ENCODE measurements around the gene ZNF649. TPM values are rescaled to one million over a fixed set of nuclear protein-coding genes. Genes with fewer than 3 reads are reported as not detected.

The ZNF649 gene
- total RNA-seq, 4 donors from 2014 or later, result 9.0 to 19.7 (median 14.3) TPM

DNA sequence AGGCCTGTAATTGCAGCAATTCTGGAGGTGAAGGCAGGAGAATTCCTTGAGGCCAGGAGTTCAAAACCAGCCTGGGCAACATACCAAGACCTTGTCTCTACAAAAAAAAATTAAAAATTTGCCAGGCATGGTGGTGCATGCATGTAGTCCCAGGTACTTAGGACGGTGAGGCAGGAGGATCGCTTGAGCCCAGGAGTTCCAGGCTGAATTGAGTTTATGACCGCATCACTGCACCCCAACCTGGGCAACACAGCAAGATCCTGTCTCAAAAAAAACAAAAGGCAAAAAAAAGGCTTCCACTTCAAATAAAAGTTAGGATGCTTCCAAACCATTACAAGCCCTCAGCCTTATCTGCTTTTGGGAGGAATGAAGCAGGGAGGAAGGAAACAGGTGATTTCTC, 22.3 kb downstream of the ZNF649 start:
- Histone ChIP-seq H3K4me3 (no peak overlapping the region), H3K36me3 (peaks cover 33% of the 10 kb centered on the region), H3K9me3 (peaks cover 2% of the 10 kb centered on the region), H3K4me1 (peaks cover 10% of the 10 kb centered on the region), H3K27me3 (no peaks in the 10 kb centered on the region), H3K27ac (no peak overlapping the region)
- TF ChIP-seq, protein P1, sequence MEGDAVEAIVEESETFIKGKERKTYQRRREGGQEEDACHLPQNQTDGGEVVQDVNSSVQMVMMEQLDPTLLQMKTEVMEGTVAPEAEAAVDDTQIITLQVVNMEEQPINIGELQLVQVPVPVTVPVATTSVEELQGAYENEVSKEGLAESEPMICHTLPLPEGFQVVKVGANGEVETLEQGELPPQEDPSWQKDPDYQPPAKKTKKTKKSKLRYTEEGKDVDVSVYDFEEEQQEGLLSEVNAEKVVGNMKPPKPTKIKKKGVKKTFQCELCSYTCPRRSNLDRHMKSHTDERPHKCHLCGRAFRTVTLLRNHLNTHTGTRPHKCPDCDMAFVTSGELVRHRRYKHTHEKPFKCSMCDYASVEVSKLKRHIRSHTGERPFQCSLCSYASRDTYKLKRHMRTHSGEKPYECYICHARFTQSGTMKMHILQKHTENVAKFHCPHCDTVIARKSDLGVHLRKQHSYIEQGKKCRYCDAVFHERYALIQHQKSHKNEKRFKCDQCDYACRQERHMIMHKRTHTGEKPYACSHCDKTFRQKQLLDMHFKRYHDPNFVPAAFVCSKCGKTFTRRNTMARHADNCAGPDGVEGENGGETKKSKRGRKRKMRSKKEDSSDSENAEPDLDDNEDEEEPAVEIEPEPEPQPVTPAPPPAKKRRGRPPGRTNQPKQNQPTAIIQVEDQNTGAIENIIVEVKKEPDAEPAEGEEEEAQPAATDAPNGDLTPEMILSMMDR (IDR thresholded peaks at IDR 0.05), result no peak
- TF ChIP-seq POLR2A (IDR thresholded peaks at IDR 0.05) (no peak), POLR2AphosphoS5 (IDR thresholded peaks at IDR 0.05) (no peak), EP300 (IDR thresholded peaks at IDR 0.05) (no peak)
- DNase-seq (ENCODE audit: low spot score in 2 of 2), result no peak
- 98% methylated on average over 3 of the region's 3 CpGs for WGBS

GRCh38 chr19:51873097-51873496, 31.7 kb downstream of the ZNF649 start:
- no peak for TF ChIP-seq POLR2A (IDR thresholded peaks at IDR 0.05)
- no peak for TF ChIP-seq EP300 (IDR thresholded peaks at IDR 0.05)
- TF ChIP-seq, protein P1 (IDR thresholded peaks at IDR 0.05), result no peak
- no peak for TF ChIP-seq POLR2AphosphoS5 (IDR thresholded peaks at IDR 0.05)
- H3K9me3 ChIP-seq, result peaks cover 65% of the 10 kb centered on the region
- WGBS, result 98% methylated on average over 4 of the region's 4 CpGs
- peaks cover 60% of the 10 kb centered on the region for H3K36me3 ChIP-seq
- no peaks in the 10 kb centered on the region for H3K27me3 ChIP-seq
- H3K4me1 ChIP-seq, result no peaks in the 10 kb centered on the region
- DNase-seq (ENCODE audit: low spot score in 2 of 2), result no peak
- no peak overlapping the region for H3K4me3 ChIP-seq
- no peak overlapping the region for H3K27ac ChIP-seq

DNA sequence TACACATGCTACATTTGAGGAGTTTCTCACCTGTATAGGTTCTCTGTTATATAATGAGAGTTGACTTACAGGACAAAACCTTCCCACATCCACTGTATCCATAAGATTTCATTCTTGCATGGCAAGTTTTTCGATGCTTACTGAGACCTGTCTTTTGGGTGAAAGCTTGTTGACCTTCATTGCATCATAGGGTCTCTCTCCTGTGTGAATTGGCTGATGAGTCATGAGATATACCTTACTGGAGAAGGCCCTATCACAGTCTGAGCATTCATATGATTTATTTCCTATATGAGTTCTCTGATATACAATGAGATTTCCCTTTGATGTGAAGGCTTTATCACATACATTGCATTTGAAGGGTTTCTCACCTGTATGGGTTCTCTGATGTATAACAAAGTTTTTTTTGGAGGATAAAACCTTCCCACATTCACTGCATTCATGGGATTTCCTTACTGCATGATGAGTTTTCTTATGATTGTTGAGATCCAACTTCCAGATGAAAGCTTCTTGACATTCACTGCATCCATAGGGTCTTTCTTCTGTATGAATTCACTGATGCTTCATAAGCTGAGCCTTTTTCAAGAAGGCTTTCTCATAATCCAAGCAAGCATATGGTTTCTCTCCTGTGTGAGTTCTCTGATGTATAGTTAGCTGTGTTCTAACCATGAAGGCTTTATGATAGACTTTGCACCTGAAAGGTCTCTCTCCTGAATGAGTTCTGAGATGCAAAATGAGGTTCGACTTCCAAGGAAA, 42.8 kb downstream of the ZNF649 start:
- Histone ChIP-seq H3K9me3 (peaks cover 89% of the 10 kb centered on the region), H3K4me1 (no peaks in the 10 kb centered on the region), H3K27ac (no peak overlapping the region), H3K27me3 (no peaks in the 10 kb centered on the region), H3K4me3 (no peak overlapping the region), H3K36me3 (no peaks in the 10 kb centered on the region)
- no peak for TF ChIP-seq POLR2AphosphoS5 (IDR thresholded peaks at IDR 0.05)
- no peak for TF ChIP-seq POLR2A (IDR thresholded peaks at IDR 0.05)
- TF ChIP-seq, protein P1 (IDR thresholded peaks at IDR 0.05), result no peak
- no peak for TF ChIP-seq EP300 (IDR thresholded peaks at IDR 0.05)
- 98% methylated on average over 2 of the region's 2 CpGs for WGBS
- no peak for DNase-seq (ENCODE audit: low spot score in 2 of 2)

Other genes starting within 250 kb of the ZNF649 start
- 10 to 100 TPM in 1 of 4 donors, 1 to 10 TPM in 3; 3.1 to 23.2 (median 7.8) TPM for gene SPACA6, start 211.7 kb downstream of the ZNF649 start, total RNA-seq
- 1 to 10 TPM in 3 of 4 donors, not detected in 1; 2.2 to 9.8 (median 4.4) TPM for gene HAS1, start 181.0 kb downstream of the ZNF649 start, total RNA-seq
- 1 to 10 TPM in 2 of 4 donors, under 1 TPM in 2; 0.60 to 1.7 (median 1.0) TPM for gene FPR1, start 153.1 kb downstream of the ZNF649 start, total RNA-seq
- gene FPR2, start 143.8 kb downstream of the ZNF649 start, total RNA-seq, result under 1 TPM in 1 of 4 donors, not detected in 3; 0.34 TPM
- gene FPR3, start 109.9 kb downstream of the ZNF649 start, total RNA-seq, result 1 to 10 TPM in 3 of 4 donors, under 1 TPM in 1; 0.81 to 2.9 (median 2.1) TPM
- gene ZNF577, start 17.1 kb downstream of the ZNF649 start, total RNA-seq, result 10 to 100 TPM in 3 of 4 donors, 1 to 10 TPM in 1; 8.5 to 47.5 (median 17.9) TPM
- gene ZNF613, start 22.5 kb upstream of the ZNF649 start, total RNA-seq, result 1 to 10 TPM; 2.2 to 4.4 (median 3.0) TPM
- gene ZNF350, start 81.8 kb upstream of the ZNF649 start, total RNA-seq, result 10 to 100 TPM in 2 of 4 donors, 1 to 10 TPM in 2; 7.0 to 15.9 (median 11.9) TPM
- 10 to 100 TPM; 10.2 to 19.6 (median 13.6) TPM for gene ZNF615, start 103.2 kb upstream of the ZNF649 start, total RNA-seq
- gene ZNF614, start 123.4 kb upstream of the ZNF649 start, total RNA-seq, result 1 to 10 TPM; 4.1 to 8.5 (median 4.6) TPM
- 10 to 100 TPM in 3 of 4 donors, 1 to 10 TPM in 1; 5.6 to 41.1 (median 13.4) TPM for gene ZNF432, start 143.8 kb upstream of the ZNF649 start, total RNA-seq
- 10 to 100 TPM; 12.4 to 33.7 (median 18.6) TPM for gene ZNF841, start 190.7 kb upstream of the ZNF649 start, total RNA-seq
- 10 to 100 TPM in 1 of 4 donors, 1 to 10 TPM in 3; 5.1 to 12.2 (median 6.6) TPM for gene ZNF616, start 234.9 kb upstream of the ZNF649 start, total RNA-seq

All from suprapubic skin (tissue), 4 donors.